ENCODE results near the gene DSCAM.

DSCAM gene

GRCh38 chr21:40765811-40766210 lies 81.1 kb downstream of the DSCAM start:
- DNase-seq = peak; percentile 89

- DNase-seq = no peak
These were observed 86.1 kb downstream of the DSCAM start for GRCh38 chr21:40760821-40761220.

GRCh38 chr21:40759061-40759460 lies 87.9 kb downstream of the DSCAM start:
- DNase-seq = no peak

DNA sequence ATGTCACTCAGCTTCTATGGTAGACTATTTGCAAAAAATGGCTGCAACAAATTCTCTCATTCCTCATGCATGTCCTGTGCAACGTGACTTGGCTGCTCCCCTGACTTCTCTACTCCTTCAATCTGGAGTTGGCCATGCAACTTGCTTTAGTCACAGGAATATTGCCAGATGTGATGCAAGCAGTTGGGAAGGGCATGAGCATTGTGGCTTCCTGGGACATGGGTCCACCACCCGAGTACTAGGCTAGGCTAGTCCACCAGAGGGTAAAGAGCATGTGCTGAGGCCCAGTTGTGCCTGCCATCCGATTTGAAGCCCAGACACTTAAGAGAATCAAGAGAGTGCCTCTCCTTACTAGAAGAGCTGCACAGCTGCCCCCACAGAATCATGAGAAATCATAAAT lies 89.6 kb downstream of the DSCAM start:
- no peak for DNase-seq

DNA sequence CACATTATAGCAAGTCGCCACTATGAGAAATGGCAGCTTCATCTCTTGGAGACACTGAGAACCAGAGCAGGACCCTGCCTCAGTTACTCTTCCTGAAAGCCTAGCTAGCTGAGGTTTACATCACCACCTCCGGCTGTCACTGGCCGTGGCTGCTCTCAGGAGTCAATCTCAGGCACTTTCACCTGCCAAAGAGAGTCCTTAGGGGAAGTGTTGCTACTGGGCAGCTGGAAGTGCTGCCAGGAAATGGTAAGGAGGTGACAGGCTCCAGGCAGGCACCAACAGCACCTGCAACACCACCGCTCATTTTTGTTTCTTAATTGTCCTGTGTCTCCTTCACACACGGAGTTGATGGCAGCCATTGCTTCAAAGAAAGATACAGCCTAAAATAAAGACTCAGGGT lies 92.5 kb downstream of the DSCAM start:
- no peak for DNase-seq

DNA sequence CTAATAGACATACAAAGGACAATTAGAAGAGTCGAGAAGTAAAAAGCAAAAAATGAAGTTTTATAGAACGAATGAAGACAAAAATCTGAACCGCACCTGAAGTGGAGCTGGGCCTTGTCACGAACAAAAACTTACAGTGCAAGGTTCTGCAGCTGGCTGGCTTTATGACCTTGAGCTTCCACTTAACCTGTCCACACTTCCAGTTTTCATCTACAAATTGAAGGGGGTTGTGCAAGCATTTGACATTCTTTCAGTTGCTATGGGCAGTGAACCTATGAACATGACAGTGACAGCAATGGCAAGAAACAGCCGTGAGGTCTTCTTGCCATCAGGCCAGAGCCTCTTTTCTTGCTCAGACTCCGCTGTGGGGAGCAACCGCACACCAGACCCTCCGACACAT lies 93.2 kb downstream of the DSCAM start:
- no peak for DNase-seq

- DNase-seq = peak; percentile 46
These were observed 94.8 kb downstream of the DSCAM start for GRCh38 chr21:40752125-40752524.

DNA sequence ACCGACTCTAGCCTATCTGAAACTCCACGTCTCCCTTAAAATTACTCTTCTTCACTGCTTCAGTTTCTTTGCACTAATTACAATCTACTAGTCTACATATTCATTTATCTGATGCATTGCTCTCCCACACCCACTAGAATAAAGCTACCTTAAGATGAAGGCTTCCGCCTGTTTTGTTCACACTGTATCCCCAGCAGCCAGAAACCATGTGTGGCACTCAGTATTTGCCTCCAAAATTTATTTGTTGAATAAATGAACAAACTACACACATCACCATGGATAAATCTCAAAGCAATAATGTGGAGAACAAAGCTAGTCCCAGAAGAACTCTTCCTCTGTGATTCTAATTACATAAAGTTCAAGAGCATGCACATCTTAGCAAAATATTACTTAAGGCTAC lies 95.7 kb downstream of the DSCAM start:
- DNase-seq = no peak

DNA sequence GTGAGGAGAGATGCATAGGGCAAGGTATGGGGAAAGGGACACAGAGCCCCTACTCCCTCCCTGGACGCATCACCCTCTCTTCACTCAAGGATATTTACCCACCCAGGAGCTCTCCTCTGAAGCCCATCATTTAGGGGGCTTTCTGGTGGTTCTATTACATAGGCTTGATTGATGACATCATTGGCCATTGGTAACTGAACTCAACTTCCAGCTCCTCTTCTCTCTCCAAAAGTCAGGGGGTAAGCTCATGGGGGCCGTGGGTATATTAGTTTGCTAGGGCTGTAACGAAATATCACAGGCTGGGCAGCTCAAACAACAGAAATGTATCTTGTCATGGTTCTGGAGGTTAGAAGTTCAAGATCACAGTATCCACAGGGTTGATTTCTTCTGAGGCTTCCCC lies 110.8 kb downstream of the DSCAM start:
- no peak for DNase-seq

GRCh38 chr21:40733024-40733397 lies 113.9 kb downstream of the DSCAM start:
- DNase-seq = no peak

DNA sequence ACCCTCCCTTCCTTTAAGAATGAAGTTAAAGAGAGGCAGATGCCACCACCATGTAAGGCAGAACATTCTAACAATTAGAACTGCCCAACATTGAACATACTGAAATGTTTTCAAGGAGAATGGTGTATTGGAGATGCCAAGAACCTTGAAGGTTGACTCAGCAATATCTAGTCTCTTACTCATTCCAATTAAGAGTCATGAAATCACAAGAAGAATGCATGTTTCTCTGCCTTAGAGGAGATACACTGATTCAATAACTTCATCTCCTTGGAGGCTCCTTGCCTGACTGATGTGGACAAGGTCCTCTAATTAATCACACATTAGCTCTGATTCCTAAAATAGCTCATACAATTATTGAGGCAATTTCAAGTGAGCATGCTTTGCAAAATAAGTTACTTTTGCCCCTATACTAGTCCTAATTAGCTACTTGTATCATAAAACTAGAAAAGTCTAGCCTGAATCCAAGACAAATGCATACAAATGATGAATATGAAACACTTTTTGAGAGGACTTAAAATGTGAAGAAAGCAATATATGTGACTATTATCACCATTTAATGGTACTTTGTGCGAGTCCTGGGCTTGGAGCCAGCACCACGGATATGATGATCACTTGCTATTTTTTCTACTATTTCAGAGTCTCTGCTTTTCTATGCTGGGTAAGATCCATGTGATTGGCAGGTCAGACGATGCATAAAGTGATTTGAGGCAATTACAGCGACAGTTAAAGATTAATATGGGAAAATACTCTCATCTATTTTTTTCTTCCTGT lies 114.5 kb downstream of the DSCAM start:
- DNase-seq = peak; percentile 20

DNA sequence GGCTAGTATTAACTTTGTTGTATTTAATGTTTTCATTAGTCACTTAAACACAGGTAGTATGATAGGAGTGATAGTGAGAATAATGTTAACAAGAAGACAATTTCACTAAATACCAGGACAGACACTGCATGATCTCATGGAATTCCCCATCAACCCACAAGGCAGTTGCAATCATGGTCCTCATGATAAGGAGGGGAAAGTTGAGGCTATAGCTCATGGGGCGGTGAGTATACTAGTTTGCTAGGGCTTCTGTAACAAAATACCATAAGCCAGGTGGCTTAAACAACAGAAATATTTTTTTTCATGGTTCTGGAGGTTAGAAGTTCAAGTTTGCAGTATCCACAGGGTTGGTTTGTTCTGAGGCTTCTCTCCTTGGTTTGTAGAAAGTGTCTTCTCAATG lies 115.8 kb downstream of the DSCAM start:
- DNase-seq = no peak

- DNase-seq = no peak
These were observed 116.5 kb downstream of the DSCAM start for GRCh38 chr21:40730426-40730800.

DNA sequence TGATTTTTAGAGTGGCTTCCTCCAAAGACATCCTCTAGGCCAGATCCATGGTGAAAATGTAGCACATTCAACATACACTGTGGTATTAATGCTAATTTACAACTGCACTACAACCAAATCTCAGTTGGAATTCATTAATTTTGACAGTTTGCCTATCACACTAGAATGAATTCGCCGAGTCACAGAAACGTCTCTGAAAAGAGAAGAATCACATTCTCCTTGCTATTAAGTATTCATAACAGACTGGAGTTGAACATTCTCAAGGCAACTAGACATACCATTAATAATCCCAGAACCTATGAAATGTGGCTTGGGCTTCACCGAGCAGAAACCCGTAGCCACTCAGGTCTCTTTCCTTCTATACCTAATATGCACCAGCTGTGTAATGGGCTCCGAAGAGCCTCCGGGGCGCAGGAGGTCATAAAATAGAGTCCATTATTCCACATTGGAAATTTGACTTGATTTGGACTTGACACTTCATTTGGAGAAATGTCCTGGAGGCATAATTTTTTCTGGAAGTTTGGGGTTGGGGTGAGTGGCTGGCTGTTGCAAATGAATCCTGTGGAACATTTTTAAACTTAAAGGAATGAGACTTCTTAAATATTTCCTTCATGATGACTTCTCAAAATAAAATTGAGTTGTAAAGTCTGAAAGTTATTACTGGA lies 117.1 kb downstream of the DSCAM start:
- no peak for DNase-seq

DNA sequence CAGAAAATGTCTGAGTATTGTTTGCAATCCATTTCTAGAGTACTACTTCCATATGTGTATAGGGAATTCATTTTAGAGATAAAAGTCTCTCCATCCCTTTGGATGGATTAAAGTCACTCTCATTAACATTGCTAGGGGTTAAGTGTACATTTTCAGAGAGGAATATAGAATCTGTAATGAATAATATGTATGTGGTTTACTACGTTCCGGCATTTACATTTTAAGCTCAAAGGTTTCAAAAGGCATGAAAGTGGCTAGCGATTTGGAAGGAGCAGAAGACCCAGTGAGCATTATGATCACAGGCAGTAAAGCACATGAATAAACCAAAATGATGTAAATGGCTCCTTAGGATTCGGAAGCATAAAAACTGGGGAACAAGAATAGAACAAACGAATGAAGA lies 123.0 kb downstream of the DSCAM start:
- DNase-seq = no peak

- no peak for DNase-seq
These were observed 123.6 kb downstream of the DSCAM start for GRCh38 chr21:40723317-40723716.

GRCh38 chr21:40719615-40720014 lies 127.3 kb downstream of the DSCAM start:
- DNase-seq = no peak

DNA sequence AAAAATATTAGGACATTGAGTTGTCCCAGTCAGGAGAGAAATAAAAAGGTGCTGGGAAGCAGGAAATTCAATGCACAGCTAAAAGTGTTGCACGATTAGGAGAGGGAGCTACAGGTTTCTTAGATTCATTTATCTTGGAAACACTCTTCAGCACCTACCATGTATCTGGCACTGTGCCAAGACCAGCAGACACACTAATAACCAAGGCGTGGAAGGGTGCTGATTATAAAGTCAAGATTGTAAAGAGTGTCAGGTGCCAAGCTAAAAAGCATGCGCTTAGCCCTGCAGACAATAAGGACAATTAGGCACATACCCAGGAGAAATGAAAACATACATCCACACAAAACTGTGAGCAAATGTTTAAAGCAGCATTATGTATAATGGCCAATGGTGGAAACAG lies 129.9 kb downstream of the DSCAM start:
- DNase-seq = peak; percentile 36

DNA sequence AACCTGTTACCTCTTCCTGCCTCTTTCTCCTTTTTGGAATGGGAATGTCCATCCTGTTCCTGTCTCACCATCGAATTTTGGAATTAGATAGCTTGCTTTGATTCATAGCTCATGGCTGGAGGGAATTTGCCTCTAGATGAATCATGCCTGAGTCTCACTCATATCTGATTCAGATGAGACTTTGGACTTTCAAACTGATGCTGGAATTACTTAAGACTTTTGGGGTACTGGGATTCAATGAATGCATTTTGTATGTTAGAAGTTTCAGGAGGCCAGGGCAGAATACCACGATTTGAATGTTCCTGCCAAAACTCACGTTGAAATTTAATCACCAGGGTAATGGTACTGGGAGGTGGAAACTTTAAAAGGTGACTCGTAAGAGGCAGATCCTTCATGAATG lies 132.4 kb downstream of the DSCAM start:
- DNase-seq = no peak

DNA sequence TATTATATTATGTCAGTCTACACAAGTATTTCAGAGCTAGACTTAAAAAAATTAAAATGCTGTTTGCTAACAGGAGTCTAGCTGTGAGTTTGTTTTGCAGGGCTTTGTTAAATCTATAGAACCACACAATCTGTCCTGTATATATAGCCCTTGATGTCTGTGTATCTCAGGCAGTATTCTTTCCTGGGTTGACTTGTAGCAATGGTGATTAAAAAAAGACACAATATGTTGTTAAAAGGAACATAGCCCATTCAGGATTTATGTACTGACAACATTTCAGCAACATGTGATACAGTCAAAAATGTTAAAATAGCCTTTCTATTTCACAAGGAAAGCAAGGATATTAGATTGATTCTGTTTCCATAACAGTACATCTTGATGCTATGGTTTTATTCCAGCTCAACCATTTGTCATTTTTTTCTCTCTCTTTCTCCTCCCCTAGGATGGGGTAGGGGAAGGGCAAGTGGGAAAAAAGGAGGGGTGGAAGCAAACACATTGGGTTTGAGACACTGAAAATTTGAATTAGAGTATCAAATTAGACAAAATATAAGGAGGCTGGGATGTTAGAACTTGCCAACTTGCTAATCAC lies 139.2 kb downstream of the DSCAM start:
- DNase-seq = no peak

GRCh38 chr21:40706806-40707655 lies 139.9 kb downstream of the DSCAM start:
- no peak for DNase-seq

DNA sequence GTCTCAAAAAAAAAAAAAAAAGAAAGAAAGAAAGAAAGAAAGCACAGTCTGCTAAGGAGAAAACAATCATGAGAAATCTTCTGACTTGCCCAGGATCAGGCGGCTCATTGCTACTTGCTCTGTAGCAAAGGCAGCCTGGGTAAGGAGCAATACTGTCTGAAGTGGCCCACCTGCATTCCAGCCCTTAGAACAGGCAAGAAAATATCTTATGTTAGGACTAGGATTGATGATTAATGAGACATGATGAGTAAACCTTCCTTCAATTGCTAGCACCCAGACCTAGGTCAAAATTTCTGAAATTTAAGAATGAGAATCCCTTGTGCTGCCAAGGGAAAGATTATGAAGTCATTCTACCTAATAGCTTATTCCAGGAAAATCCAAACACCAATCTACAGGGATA lies 140.8 kb downstream of the DSCAM start:
- DNase-seq = no peak

DNA sequence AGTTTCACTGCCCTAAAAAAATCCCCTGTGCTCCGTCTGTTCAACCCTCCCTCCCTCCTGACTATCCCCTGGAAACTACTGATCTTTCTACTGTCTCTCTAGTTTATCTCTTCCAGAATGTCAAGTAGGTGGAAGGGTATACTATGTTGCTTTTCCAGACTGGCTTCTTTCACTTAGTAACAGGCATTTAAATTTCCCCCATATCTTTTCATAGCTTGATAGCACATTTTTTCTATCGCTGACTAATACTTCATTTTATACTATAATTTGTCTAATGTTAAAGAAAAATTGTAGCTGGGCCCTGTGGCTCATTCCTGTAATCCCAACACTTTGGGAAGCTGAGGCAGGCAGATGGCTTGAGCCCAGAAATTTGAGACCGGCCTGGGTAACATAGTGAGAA lies 142.8 kb downstream of the DSCAM start:
- no peak for DNase-seq

DNA sequence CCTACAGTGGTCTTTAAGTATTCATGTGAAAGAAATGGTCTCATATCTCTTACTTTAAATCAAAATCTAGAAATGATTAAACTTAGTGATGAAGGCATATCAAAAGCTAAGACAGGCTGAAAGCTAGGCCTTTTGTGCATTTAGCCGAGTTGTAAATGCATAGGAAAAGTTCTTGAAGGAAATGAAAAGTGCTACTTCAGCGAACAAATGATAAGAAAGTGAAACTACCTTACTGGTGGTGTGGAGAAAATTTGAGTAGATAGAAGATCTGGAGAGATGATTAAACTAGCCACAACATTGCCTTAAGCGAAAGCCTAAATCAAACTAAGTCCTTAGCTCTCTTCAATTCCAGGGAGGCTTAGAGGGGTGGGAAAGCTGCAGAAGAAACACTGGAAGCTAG lies 147.6 kb downstream of the DSCAM start:
- no peak for DNase-seq
